HG03342 (cell line): Measurements from ENCODE around the gene BMP5.
A peak's percentile ranks its signal among the peaks of the same experiment; 100 is the strongest.

Experiments used
- ATAC-seq: cut with Tn5 transposase; IDR thresholded peaks from one replicate; pipeline ENCODE4 v1.9.1; 2021; ENCODE audit warnings: mild to moderate bottlenecking, moderate library complexity; ENCODE audit not compliant: unreplicated experiment

Gene BMP5

GRCh38 chr6:55874316-55874715 is 1.1 kb downstream of the BMP5 start:
- no peak for ATAC-seq

GRCh38 chr6:55872866-55873265 is 2.5 kb downstream of the BMP5 start:
- no peak for ATAC-seq

- ATAC-seq, result no peak
Measured at GRCh38 chr6:55870181-55870813, 5.1 kb downstream of the BMP5 start.

DNA sequence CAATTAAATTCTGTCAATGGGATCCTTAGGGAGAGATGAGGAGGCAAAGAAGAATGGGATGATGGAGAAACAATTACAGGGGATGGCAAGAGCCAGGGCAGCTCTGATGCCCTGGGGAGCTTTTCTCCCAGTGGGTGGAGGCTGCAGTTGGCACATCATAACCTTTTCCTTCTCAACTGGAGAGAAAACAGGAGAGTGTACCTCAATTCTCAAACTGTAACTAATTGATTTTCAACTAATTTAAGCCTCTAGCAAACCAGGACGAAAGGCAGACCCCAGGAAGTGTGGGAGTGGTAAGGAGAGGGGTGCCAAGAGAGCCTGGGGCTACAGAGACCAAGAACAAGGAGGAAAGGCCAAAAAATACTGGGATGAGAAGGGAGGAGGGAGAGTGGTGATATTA is 5.7 kb downstream of the BMP5 start:
- no peak for ATAC-seq

DNA sequence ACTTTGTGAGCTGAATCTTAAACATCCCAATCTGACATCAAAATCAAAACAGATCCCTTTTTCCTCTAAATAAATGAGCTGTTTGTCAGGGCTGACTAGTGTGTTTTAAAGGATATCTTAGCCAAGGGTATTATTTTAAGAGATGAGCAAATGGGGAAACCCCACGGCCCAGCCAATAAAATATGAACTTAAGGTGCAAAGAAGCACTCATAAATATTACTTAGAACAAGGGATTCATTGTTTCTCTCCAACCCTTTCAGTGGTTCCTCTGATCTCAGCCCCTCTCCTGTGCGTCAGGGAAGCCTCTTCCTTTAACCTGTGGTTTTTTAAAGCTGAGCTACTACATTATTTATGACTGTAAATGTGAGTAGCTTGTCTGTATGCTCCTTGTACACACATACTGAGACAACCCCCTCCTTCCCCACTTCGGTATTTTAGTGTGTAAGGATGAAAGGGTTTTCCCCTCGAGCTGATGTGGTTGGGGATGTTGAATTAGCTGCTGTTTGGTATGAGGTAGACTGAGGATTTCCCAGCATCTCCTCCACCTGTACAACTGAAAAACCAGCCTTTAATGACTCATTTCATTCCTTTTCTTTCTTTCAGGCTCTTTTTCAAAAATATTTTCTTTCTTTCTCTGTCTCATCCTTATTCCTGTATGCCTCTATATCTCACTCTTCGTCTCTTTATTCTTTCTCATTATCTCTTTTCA is 6.5 kb downstream of the BMP5 start:
- peak; percentile 99 for ATAC-seq

GRCh38 chr6:55868176-55868575 is 7.2 kb downstream of the BMP5 start:
- ATAC-seq, result no peak

- ATAC-seq, result no peak
Measured at GRCh38 chr6:55866128-55866527, 9.3 kb downstream of the BMP5 start.

DNA sequence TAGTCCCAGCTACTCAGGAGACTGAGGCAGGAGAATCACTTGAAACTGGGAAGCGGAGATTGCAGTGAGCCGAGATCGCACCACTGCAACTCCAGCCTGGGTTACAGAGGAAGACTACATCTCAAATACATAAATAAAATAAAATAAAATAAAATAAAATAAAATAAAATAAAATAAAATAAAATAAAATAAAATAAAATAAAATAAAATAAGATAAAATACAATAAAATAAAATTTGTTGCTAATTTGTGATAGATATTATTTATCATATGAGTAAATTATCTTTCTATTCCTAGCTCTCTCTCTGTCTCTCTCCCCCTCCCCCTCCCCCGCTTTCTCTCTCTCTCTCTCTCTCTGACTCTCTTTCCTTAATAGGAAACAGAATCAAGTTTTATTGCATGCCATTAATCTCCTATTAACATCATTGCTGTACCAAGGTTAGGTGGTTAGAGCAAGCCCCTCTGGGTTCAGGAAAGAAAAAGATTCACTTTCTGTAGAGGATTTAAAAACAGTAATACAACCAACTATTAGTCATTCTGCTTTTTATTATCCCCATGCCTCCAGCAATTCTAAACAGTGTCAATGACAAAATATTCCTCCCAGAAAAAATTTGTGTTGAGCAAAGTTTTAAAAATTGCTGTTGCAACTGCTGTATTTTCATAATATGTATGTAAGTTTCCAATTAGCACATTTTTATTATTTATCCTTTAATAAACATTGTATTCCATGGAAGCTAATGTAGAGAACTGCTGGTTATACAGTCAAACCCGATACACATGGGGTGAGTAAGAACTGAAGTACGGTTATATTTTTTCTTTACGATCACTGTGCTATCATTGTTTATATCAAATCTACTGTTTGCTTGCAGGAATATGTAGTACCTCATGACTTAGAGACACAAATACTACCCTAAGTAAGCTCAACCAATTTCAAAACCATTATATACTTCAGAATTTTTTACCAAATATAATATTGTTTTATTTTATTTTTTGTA is 22.1 kb downstream of the BMP5 start:
- ATAC-seq, result no peak

DNA sequence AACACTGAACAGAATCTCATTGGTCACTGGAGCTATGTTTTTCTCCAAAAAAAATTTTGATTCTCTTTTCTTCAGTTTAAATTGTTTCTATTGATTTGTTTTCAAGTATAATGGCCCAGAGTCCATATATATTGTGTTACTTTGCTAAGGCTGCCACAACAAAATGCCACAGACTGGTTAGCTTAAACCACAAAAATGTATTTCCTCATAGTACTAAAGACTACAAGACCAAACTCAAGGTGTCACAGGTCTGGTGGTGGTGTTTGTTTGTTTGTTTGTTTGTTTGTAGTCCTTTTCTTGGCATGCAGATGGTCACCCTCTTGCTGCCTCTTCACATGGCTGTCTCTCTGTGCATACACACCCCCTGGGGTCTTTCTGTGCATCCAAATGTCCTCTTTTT is 34.0 kb downstream of the BMP5 start:
- ATAC-seq, result no peak

- no peak for ATAC-seq
Measured at GRCh38 chr6:55839080-55839479, 36.3 kb downstream of the BMP5 start.

GRCh38 chr6:55836945-55837344 is 38.4 kb downstream of the BMP5 start:
- ATAC-seq, result no peak

DNA sequence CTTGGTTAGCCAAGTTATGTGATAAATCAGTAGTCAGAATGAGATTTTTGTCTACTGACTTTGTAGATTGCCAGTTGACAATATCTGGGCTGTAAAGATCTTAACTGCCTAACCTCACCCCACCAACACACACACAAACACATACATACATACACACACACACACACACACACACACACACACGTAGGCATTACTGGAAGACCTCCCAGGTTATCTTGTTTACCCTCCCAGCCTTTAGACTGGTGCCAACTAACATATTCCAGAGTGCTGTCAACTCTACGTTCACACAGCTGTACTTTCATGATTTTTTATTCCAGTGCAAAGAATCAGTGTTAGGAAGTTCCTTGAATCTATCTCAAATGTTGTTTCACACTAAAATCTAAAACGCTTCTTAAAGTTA is 38.9 kb downstream of the BMP5 start:
- no peak for ATAC-seq

DNA sequence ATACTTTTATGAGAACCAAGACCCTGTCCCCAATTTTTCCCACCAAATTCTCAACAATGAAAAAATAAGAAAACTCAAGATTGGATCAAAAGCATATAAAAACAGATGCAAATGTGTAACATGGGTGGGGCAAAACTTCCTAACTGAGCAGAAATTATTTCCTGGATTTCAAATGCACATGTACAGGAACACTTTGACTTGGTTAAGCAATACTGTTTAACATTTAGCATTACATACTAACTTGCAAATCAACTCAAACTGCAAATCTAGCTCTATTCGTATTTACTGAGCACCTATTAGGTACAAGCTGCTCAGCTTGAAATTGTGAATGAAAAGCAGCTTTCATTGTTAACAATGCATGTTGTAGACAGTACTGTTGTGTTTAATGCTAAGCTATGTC is 40.2 kb downstream of the BMP5 start:
- ATAC-seq, result no peak

DNA sequence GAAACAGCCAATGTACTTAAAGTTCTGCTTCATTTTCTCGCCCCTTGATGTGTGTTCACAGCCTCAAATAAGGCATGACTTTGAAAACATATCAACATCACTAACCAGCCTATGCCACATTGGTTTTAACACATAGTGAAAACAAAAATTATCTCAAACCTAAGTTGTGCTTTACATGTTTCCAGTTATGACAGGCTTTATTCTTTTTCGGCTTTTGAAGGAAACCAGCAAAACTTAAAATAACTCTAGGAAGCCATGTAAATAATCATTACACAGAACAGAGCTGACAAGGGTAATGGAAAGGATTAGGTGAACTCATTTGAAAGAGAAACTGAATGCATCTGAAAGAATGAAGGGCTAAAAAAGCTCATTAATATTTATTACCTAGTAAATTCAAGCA is 42.1 kb downstream of the BMP5 start:
- ATAC-seq, result peak; percentile 70

DNA sequence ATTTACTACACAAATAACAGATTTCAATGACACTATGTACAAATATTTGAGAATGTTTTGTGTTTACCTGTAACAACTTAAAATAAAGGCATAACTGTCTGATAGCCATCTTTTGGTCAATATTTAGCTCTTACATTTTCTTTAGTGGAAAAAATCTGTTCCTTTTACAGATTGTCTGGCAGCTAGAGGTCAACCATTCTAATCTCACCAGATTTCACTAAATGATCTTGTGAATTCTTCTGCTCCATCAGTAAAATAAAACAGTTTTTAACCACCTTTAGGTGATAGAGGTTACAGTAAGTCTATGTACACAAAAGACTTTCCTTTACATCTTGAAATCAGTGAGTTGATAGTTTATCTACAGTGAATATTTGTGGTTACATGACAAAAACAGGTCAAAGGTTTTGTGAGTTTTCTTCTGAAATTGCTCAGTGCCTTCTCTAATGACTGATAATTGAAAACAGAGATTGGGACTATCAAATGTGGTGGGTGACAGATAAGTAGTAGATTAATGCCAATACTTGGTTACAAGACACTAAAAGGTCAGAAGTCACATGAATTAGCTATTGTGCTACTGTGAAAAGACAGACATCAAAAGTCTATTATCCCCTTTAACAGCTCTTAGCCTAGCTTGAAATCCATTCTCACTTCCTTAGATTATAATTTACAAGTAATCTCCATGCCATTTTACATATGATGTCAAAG is 47.4 kb downstream of the BMP5 start:
- no peak for ATAC-seq

- no peak for ATAC-seq
Measured at GRCh38 chr6:55826941-55827340, 48.4 kb downstream of the BMP5 start.

- no peak for ATAC-seq
Measured at GRCh38 chr6:55825402-55826051, 49.9 kb downstream of the BMP5 start.

- ATAC-seq, result no peak
Measured at GRCh38 chr6:55822815-55823214, 52.6 kb downstream of the BMP5 start.

DNA sequence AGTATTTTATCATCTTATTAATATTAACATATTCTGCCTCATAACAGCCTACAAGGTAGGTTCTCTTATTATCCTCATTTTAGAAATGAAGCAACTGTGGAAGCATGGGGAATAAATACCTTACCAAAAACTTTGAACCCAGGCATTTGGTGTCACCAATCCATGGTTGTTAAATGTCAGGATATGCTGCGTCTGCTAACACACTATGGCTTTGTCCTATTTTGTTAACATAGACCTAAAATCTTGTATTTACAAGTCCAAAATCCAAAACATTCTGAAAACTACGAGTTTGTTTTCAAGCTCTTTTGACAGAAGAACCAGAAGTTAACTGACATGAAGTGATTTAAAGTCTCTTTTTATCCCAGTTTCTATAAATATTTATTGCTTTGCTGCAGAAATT is 53.4 kb downstream of the BMP5 start:
- no peak for ATAC-seq

- no peak for ATAC-seq
Measured at GRCh38 chr6:55820696-55821095, 54.7 kb downstream of the BMP5 start.

- no peak for ATAC-seq
Measured at GRCh38 chr6:55819811-55820210, 55.6 kb downstream of the BMP5 start.
